DOHH2 (cell line): ENCODE data around the gene SIGLEC6.

Source experiments
- CTCF ChIP-seq: fragments of 200-600 bp; sonication (generic); IDR thresholded peaks from one replicate; pipeline ENCODE4 v1.5.1; 2014; ENCODE audit warnings: antibody characterized with exemption, mild to moderate bottlenecking, low read depth, low read length; ENCODE audit not compliant: poor library complexity, severe bottlenecking
- EZH2phosphoT487 ChIP-seq: fragments of 200-600 bp; sonication (generic); IDR thresholded peaks from 2 replicates; pipeline ENCODE4 v1.6.1; 2017; ENCODE audit warnings: borderline replicate concordance, mild to moderate bottlenecking, antibody characterized with exemption, low read length, moderate library complexity, mixed read lengths

GRCh38 chr19:51477344-51477743, 54.1 kb downstream of the SIGLEC6 start:
- no peak for TF ChIP-seq EZH2phosphoT487
- no peak for TF ChIP-seq CTCF
